Right kidney (tissue), 9 donors: Measurements from ENCODE around the gene AKAP14.
"Not testable (repeated sequence)": the region's sequence is repeated elsewhere in the genome, so short reads cannot be mapped to it uniquely, and the experiment has no call there.

Source experiments
- DNase-seq: peaks from one replicate; pipeline ENCODE4 v3.0.0-alpha.2; 2016
- long read RNA-seq, 8 donors: transcript quantifications; one replicate each; lab custom pipeline, GENCODE V29; 2026

AKAP14 gene
- long read RNA-seq, donor 1, result 0 reads
- long read RNA-seq, donor 2, result 0 reads
- long read RNA-seq, donor 3, partial matches to known transcripts, result 11 of 11 reads
- long read RNA-seq, donor 3, other reads (novel, unspliced or antisense), result 0 of 11 reads
- long read RNA-seq, donor 4, result 0 reads
- long read RNA-seq, donor 5, result 0 reads
- long read RNA-seq, donor 6, partial matches to known transcripts, result 37 of 37 reads
- long read RNA-seq, donor 6, other reads (novel, unspliced or antisense), result 0 of 37 reads
- long read RNA-seq, donor 7, partial matches to known transcripts, result 116 of 116 reads
- long read RNA-seq, donor 7, other reads (novel, unspliced or antisense), result 0 of 116 reads
- long read RNA-seq, donor 8, result 0 reads

DNA sequence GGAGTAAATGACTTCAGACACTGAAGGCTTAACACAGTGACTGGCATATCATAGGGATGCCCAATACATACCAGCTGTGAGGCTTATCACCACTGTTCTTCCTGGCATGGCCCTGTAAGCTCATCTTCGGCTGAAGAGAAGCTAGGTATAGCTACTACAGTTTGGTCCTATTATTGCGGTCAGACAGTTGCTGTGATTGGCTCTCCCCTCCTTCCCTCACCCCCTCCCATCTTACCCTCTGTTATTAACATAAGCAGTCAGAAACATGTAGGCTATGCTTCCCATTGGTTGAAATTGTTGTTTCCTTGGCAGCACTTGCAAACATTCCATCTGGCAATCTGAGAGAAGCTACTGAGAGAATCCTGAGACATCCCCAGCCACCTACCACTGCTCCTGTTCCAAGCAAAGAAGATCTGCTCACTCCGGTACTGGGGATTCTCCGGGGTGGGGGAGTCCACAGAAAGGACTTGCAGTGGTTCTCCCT, at the start of gene AKAP14:
Gene AKAP14 (plus strand): TSS at position 51 of the 484 bp plus-strand sequence. CDS start 7,331 bp downstream, outside the sequence.
- DNase-seq, result no peak

DNA sequence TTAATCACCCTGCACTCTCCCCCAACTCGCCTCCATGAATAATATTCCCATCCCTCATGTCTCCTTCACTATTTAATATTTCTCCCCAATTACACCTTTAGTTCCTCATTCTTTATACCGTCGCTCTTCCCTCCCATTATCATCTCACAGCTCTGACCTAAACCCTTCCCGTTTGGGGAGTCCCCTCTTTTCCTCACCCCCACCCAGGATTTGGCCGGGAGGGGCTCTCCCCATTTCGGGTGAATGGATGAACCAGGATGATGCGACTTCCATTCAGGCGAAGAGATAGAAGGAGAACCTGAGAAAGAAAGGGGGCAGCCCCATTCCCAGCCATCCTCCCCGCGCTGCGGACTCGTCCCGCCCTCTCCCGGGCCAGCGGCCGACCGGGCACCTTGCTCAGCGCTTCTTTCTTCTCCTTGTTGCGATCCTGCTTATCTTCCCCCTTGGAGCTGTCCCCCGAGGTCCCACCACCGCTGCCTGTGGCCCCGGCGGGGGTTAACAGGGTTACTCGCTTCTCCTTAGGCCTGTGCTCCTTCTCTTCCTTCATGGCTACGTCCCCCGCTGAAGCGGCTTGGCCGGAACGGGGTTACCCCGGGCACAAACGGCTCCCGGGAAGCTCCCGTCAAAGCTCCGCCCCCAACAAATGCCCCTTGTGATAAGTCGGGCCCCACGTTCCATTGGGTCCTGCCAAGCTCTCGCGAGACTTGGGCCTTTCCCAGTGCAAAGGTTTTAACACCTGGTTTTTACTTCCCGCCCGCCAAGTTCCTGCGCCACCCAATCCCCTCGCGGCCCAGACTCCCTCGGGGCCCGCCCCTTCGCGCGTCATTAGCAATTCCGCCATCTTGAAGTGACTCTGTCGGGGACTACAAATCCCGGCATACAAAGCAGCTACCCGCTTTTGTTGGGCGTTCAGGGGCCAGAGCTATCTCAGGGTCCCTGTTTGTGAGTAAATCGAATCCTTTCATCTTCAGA, 43.0 kb upstream of the AKAP14 start, which contains the start of gene UPF3B:
Gene UPF3B (minus strand): TSS at position 582 of the 972 bp plus-strand sequence. CDS start 35 bp downstream, at position 547.
- peak; percentile 79 for DNase-seq

DNA sequence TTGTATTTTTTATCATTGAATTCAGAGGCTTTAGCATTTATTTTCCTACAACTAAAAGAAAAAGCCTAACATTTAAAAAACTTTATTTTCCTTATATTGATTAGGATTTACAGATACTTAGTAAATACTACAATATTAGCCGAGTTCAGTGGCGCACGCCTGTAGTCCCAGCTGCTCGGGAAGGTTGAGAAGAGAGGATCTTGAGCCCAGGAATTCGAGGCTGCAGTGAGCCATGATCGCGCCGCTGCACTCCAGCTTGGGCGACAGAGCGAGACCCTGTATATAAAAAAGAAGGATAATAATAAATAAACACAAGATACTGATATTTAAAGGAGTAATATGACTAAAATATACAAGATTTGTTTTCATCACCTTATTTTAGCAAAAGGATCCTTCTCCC, 42.2 kb upstream of the AKAP14 start:
- DNase-seq, result no peak

DNA sequence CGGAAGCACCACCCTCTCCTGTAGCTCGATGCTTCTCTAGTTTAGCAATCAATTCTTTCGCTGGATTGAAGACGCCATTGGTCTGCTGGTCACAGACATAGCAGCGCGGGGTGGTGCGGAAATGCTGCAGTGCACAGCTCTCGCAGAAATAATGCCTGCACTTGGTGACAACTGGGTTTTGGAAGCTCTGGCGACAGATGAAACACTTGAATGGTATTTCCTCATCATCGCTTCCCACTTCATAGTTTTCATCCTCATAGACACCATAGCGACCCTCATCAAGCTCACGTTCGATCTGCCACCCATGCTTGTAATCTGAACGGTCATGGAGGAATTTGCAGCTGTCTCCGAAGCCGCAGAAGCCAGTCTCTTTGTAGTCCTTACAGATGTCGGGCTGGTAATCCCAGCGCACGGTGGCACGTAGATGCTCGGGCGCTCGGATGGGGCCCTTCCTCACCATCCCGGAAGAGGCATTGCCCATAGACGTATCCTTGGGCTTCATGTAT, 25.0 kb upstream of the AKAP14 start:
- DNase-seq, result peak; percentile 43

DNA sequence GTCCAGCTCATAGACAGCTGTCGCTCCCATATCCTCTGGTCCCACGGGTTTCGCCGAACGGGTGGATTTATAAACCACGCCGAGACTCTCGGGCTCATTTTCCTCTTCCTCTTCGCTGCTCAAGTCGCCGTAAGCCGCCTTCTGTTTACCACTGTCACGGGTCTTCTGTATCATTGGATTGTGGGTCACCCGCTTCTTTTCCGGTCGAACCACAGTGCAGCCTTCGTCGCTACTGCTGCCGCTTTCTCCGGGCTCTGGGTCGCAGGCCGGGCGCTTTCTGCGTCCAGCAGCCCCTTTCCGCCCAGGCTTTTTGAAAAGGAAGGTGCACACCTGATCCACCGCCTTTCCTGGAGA, 24.5 kb upstream of the AKAP14 start:
- DNase-seq, result peak; percentile 77

DNA sequence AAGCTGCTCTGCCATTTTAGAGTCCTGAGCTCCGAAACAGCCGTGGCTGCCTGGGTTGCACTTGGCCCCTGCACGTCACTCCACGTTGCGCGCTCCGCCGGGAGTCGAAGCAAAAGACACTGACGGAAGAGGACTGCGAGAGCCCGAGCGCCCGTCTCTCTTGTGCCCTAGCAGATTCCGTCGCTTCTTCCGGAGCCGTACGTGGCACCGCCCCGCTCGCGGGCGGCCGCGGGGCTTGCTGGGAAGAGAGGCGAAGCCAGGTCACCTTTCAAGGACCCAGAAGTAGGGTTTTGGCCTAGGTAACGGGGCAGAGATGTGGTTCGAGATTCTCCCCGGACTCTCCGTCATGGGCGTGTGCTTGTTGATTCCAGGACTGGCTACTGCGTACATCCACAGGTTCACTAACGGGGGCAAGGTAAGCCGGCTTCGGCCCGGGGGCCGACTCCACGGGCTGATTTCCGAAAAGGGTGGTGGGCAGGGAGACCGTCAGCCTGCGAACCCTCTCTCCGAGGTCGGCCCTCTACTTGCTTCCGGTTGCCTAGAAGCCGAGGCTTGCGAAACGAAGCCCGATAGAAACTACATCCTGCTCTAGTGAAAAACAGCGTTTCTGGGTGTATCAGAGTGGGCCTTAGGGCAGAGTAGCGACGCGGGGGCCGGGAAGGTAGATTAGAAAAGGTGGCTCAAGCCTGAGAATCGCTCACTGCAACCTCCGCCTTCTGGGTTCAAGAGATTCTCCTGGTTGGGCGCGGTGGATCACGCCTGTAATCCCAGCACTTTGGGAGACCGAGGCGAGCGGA, 23.9 kb upstream of the AKAP14 start, which contains the start of the genes NDUFA1 and RNF113A:
Gene NDUFA1 (plus strand): TSS at position 234 of the 797 bp plus-strand sequence. CDS start 80 bp downstream, at position 314.
Gene RNF113A (minus strand): TSS at position 135 of the 797 bp plus-strand sequence. CDS start 120 bp downstream, at position 15.
- peak; percentile 79 for DNase-seq

DNA sequence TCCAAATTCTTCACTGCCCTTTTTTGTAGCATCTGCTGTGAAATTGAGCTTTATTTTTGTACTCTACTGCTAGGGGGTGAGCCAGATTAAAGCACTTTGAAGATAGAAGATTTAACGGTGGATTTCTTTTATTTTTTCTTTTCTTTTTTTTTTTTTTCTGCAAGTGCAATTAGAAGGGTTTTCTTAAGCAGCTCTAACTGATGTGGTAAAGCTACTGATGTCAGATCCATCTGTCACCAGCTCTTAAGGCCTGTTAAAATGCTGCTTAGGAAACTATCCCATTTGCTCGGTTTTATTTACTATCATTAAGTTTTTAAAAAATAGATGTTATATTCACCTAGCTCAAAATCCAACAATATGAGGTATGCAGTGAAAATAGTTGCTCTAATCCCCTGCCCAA, 17.0 kb upstream of the AKAP14 start:
- DNase-seq, result no peak

DNA sequence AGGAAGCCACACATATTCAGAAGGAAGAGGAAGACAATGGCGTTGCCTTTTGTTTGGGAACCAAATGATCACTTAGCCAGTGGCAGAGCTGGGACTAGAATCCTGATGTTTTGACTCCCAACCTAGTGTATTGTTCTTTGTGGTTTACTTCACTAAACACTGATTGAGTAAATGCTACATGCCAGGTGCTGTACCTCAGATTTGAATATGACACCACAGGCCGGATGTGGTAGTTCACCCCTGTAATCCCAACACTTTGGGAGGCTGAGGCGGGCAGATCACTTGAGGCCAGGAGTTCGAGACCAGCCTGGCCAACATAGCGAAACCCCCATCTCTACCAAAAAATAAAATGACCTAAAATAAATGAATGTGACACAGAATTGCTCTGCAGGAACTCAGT, 15.6 kb upstream of the AKAP14 start:
- no peak for DNase-seq

DNA sequence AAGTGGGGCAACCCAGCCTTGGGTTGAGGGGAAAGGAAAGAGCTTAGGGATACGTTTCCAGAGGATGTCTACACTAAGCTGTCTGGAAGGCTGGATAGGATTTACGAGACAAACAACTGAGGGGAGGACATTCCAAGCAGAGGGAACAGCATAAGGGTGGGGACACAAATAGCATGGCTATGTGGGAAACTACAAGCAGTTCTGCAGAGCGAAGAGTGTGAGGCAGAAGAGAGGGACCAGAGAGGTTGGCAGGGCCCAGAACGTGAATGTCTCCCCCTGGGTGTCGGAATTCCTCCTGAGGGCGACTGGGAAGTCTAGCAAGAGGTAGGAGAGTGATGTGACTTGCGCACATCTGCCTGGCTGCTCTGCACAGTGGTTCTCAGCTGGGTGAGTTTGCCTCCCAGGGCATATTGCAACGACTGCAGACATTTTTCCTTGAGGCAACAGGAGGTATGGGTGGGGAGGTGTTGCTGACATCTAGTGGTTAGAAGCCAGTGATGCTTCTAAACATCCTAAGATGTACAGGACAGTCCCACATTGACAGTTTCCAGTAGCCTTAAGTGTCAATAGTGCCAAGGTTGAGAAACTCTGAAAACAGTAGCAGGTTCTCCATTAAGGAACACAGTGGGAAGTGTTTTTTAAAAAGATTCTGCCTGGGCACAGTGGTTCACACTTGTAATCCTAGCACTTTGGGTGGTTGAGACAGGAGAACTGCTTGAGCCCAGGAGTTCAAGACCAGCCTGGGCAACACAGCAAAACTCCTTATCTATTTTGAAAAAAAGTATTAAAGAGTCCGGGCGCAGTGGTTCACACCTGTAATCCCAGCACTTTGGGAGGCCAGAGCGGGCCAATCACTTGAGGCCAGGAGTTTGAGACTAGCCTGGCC, 14.9 kb upstream of the AKAP14 start:
- DNase-seq, result peak; percentile 17

DNA sequence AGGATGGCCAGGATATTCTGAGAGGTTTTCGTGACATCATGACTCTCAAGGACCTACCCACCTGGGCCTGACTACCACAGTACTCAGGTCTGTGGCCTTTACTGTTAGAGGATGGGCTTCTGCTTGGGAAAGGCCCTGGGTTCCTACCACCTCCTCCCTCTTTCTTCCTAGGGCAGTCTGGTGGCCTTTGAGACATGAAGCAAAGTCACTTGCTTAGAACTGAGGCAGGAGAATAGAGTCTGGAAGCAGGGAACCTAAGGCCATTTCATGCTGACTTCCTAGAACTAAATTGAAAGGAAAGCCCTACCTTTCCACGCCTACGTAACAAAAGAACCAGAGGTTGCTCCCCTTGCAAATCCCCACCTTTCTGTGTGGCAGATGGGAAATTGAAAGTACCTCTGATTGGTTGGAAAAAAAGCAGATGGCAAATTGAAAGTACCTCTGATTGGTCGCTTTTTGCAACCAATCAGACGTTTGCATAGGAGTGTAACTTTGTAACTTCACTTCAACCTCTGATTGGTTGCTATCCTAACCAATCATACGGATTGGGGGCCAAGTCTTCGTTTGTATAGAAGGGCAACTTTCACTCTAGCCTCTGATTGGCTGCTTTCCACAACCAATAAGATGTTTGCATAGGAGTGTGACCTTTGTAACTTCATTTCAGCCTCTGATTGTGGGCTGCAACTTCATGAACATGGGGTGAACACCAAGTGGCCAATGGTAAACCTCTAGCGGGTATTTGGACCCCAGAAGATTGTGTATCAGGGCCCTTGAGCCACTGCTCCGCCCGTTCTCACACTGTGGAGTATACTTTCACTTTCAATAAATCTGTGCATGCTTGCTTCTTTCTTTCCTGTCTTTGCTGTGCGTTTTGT, 9.9 kb upstream of the AKAP14 start:
- no peak for DNase-seq

DNA sequence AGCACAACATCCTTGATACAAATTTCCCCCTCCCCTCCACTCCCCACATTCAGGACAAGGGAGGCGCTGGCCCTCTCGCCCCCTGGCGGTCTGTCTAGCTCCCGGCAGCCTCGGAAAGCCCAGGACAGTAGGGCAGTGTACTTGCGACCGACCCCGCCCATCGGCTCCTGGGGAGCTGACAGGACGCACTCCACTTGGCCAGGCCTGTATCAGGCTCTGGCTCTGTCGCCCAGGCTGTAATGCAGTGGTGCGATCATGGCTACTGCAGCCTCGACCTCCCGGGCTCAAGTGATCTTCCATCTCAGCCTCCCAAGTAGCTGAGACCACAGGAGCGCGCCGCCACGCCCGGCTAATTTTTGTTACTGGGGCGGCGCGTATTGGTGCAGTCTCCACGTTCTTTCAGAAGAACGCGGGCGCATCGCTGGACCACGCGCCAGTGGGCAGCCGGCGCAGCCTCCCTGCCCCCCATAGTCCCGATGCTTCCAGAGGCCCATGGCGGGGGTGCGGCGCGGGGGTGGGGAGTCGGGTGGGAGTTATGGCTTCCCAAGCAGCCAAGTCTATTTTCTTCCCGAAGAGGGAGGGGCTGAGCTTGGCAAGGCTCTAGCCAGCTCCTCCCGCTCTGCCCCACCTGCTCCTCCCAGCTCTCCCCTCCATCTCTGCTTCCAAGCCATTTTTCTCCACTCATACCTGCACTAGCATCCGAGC, 7.8 kb upstream of the AKAP14 start:
- DNase-seq, result peak; percentile 58

DNA sequence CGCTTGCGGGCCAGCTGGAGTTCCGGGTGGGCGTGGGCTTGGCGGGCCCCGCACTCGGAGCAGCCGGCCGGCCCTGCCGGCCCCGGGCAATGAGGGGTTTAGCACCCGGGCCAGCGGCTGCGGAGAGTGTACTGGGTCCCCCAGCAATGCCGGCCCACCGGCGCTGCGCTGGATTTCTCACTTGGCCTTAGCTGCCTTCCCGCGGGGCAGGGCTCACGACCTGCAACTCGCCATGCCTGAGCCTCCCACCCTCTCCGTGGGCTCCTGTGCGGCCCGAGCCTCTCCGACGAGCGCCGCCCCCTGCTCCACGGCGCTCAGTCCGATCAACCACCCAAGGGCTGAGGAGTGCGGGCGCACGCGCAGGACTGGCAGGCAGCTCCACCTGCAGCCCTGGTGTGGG, 5.1 kb upstream of the AKAP14 start:
- DNase-seq, result not testable (repeated sequence)

DNA sequence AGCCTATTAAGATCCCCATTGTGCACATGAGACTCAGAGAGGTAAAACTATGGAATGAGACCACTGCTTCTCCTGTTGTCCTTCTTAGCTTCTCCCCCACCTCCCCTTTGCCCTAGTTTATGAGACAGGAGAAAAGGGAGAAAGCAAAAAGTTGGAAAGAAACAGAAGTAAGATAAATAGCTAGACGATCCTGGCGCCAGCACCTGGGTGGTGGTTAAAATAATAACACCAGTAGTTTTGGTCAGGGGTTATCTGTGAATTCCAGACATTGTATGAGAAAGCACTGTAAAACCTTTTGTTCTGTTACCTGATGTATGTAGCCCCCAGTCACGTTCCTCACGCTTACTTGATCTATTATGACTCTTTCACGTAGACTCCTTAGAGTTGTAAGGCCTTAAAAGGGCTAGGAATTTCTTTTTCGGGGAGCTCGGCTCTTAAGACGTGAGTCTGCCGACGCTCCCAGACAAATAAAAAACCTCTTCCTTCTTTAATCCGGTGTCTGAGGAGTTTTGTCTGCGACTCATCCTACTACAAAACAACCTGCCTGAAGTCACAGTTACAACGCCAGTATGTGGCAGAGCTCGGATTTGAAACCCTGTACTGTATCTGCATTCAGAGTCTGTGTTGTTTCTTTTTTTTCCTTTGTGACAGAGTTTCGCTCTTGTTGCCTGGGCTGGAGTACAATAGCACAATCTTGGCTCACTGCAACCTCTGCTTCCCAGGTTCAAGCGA, 3.6 kb upstream of the AKAP14 start:
- not testable (repeated sequence) for DNase-seq

DNA sequence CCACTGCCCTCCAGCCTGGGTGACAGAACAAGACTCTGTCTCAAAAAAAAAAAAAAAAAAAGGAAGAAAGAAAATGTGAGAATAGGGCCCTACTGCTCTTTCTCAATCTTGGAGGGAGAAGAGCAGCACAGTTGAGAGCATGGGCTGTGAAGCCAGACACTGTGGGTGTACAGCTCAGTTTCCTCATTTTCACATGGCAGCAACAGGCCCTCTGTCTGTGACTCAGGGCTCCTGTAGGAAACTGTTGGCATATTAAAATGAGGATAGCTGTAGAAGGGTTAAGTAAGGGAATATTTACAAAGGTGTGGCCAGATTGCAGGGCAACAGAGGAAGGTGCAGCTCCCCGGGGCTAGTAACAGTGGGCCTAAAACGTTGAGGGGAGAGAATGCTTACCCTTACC, 3.4 kb downstream of the AKAP14 start:
- DNase-seq, result no peak

DNA sequence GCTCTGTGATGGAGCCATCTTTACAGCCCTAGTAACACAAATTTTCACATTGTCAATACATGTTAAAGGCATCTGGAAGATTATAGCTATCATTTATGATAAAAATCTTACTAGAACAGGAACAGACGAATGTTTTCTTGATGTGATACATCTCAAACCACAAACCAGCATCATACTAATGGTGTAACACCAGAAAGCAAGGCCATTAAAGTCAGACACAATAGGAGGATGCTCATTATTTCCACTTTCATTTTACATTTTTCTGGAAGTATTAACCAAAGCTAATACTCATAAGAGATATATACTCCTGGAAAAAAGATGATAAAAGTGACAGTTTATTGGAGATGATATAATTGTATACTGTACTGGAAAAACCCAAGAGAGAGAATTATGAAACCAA, 5.3 kb downstream of the AKAP14 start:
- no peak for DNase-seq

DNA sequence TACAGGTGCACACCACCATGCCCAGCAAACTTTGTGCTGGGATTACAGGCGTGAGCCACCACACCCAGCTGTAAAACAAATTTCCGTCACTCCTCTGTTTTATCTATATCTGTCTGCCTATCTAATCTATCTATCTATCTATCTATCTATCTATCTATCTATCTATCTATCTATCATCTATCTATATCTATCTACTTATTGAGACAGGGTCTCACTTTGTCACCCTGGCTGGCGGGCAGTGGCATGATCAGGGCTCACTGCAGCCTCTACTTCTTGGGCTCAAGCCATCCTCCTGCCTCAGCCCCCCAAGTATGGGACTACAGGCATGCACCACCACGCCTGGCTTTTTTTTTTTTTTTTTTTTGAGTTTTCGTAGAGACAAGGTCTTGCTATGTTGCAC, 20.6 kb downstream of the AKAP14 start:
- no peak for DNase-seq

DNA sequence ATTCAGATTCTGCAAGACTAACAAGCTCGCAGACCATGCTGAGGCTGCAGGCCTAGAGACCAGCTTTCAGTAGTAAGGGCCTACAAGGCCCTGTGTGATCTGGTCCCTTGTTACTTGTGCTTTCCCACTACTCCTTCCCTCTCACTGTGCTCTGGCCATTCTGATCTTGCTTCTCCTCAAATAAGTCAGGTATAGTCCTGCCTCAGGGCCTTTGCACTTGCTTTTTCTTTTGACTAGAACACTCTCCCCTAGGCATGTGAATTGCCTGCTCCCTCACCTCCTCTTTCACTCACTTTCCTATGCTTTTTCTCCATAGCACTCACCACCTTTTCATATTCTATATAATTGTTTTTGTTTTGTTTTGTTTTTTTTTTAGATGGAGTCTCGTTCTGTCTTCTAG, 22.2 kb downstream of the AKAP14 start:
- DNase-seq, result no peak
